GM13977 (cell line): ENCODE results near the gene TOX4.

Experiments
- DNase-seq: peaks from one replicate; pipeline ENCODE4 v3.0.0; 2012; ENCODE audit warnings: low spot score
- in situ Hi-C: fragments of 300-500 bp; cut with MboI; formaldehyde crosslinking; loops from one replicate; pipeline ENCODE4 v1.12.0; 2022; ENCODE audit warnings: low sequenced_read_pairs, low pct_unique_long_range_greater_than_20kb, mixed read lengths, inconsistent platforms; ENCODE audit not compliant: unreplicated experiment
- TF ChIP-seq, protein P1 (sequence below): IDR thresholded peaks from 2 replicates; pipeline ENCODE4 v1.5.1; 2012; ENCODE audit warnings: mild to moderate bottlenecking, control low read depth; ENCODE audit not compliant: insufficient read depth; ENCODE audit errors: extremely low read depth, missing control alignments

TOX4 gene

GRCh38 chr14:21518725-21519124 lies 41.7 kb downstream of the TOX4 start:
- in situ Hi-C loops, result no loop called here
- TF ChIP-seq, protein P1, sequence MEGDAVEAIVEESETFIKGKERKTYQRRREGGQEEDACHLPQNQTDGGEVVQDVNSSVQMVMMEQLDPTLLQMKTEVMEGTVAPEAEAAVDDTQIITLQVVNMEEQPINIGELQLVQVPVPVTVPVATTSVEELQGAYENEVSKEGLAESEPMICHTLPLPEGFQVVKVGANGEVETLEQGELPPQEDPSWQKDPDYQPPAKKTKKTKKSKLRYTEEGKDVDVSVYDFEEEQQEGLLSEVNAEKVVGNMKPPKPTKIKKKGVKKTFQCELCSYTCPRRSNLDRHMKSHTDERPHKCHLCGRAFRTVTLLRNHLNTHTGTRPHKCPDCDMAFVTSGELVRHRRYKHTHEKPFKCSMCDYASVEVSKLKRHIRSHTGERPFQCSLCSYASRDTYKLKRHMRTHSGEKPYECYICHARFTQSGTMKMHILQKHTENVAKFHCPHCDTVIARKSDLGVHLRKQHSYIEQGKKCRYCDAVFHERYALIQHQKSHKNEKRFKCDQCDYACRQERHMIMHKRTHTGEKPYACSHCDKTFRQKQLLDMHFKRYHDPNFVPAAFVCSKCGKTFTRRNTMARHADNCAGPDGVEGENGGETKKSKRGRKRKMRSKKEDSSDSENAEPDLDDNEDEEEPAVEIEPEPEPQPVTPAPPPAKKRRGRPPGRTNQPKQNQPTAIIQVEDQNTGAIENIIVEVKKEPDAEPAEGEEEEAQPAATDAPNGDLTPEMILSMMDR, result no peak
- DNase-seq, result no peak

- TF ChIP-seq, protein P1, result no peak
- no peak for DNase-seq
- in situ Hi-C loops, result no loop called here
Measured at GRCh38 chr14:21520767-21521166, 43.8 kb downstream of the TOX4 start.

DNA sequence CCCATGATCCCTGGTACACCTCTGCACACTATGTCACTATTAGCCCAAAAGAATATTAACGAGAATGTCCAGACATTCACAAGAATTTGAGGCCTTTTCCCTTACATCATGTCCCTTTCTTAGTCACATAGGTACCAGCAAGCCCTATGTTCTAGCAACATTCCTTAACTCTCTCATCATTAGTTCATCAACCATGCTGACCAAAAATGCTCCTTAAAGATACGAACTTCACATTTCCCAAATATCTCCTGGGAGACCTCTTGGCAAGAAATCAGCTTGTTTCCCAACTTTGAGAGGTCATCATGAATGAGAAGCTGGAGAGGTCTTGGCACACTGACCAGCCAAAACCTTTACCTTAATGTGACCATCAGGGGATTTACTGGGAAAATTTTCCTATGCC lies 44.5 kb downstream of the TOX4 start:
- TF ChIP-seq, protein P1, result no peak
- in situ Hi-C loops, result no loop called here
- no peak for DNase-seq

- DNase-seq, result no peak
- TF ChIP-seq, protein P1, result no peak
- in situ Hi-C loops, result no loop called here
Measured at GRCh38 chr14:21523203-21523602, 46.2 kb downstream of the TOX4 start.

DNA sequence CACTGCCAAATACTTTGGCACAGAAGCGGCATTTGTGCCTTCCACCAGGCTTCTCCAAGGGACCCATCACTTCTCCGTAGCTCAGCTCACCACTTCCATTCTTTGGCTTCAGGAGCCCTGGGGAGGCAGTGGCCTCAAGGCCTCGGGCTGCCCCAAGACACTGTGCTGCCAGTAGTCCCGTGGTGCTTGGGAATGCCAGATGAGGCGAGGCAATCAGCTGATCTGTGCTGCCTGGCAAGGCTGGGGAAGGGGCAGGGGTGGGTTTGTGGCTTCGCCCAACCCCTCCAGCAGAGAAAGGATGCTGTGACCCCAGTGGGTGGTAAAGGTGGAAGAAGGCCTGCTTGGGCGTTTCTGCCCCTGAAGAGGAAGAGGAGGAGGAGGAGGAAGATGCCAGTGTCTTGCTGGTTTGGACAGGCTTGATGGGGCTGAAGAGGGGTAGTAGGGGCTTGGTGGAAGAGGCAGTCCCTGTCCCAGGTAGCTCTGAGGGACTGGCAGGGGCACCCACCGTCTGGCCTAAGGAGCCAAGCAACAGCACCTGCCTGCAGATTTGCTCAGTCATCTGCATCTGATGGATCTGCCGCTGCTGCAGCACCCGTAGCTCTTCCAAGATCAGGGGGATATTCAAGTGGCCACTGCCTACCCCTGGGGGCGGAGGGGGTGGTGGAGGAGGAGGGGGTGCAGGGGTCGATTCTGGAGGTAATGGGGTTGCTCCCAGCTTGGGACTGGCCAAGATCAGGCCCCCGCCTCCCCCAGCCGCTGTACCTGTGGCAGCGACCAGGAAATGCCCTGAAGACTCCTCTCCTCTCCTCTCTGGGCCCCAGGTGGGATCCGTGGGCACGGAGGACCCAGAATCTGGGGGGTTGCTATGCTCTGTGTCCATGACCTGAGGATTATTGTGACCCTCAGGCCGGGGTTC lies 47.8 kb downstream of the TOX4 start:
- TF ChIP-seq, protein P1, result no peak
- in situ Hi-C loops, result no loop called here
- DNase-seq, result no peak

DNA sequence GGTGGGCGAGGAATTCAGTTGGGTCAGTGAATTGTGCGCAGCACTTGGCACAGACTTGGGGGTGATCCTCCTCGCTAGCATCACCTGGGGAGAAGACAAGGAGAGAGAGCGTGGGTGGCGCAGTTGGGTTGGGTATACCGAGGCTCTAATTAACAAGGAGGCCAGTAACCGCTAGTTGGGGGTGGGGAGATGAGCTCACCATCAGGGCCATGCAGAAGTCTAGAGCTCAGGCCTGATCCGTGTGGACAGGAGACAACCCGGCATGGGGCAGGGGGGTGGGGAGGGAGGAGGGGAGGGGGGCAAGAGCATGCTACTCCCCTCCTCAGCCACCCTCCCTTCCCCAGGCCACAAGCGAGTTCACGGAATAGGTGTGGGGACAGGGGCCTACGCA lies 48.6 kb downstream of the TOX4 start:
- TF ChIP-seq, protein P1, result no peak
- in situ Hi-C loops, result no loop called here
- no peak for DNase-seq
